Memory B cell (primary cell): Measurements from ENCODE around the gene ELF4.
A peak's percentile ranks its signal among the peaks of the same experiment; 100 is the strongest.

Source experiments
- ATAC-seq: fragments of 150-1000 bp; cut with Tn5 transposase; 2 replicates; pipeline ENCODE4 v1.10.0; 2021; ENCODE audit warnings: low read depth, mild to moderate bottlenecking, moderate library complexity
- DNase-seq, 2 donors: peaks; one replicate each; pipeline ENCODE4 v3.0.0; 2022; ENCODE audit warnings: low spot score in 2 of 2
- H3K27ac Mint-ChIP-seq: one replicate; pipeline ENCODE4 v1.8.0; 2022; ENCODE audit warnings: mild to moderate bottlenecking, moderate library complexity, mixed read lengths
- H3K27me3 Mint-ChIP-seq: one replicate; pipeline ENCODE4 v1.8.0; 2022; ENCODE audit warnings: mixed read lengths
- H3K36me3 Mint-ChIP-seq: one replicate; pipeline ENCODE4 v1.8.0; 2022; ENCODE audit warnings: mild to moderate bottlenecking, mixed read lengths
- H3K4me1 Mint-ChIP-seq: one replicate; pipeline ENCODE4 v1.8.0; 2022; ENCODE audit warnings: mixed read lengths
- H3K4me3 Mint-ChIP-seq: one replicate; pipeline ENCODE4 v1.8.0; 2022; ENCODE audit warnings: mild to moderate bottlenecking, moderate library complexity, mixed read lengths
- H3K9me3 Mint-ChIP-seq: one replicate; pipeline ENCODE4 v1.8.0; 2022; ENCODE audit warnings: mixed read lengths

The ELF4 gene

DNA sequence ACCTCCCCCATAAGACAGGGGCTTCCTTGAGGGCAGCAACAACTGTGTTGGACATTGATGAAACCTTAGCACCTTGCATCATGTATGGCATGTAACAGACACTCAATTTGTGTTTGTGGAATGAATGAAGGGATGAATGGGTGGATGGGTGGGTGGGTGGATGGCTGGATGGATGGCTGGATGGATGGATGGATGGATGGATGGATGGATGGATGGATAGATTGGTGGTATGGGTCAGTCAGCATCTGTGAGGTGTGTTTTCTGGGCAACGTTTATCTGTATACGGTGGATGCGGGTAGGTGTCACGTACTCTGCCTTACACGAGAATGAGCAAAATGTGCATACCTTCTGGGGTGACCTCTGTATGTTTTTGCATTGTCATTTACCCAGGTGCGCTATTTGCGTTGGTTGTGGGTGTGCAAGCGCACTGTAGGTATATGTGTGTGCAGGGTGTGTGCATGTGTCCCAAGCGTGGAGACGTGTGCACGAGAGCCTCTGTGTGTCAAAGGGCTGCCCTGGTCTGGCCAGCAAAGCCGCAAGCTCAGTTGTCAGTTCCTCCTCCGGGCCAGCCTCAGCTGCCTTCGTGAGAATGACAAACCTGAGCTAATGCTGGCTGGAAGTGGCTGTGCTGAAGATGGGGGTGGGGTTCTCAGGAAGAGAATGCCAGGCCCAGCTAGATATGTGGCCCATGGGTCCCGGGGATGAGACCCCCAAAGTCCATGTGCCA, 26.5 kb downstream of the ELF4 start:
- DNase-seq (no peak), ATAC-seq (peak; percentile 28)

DNA sequence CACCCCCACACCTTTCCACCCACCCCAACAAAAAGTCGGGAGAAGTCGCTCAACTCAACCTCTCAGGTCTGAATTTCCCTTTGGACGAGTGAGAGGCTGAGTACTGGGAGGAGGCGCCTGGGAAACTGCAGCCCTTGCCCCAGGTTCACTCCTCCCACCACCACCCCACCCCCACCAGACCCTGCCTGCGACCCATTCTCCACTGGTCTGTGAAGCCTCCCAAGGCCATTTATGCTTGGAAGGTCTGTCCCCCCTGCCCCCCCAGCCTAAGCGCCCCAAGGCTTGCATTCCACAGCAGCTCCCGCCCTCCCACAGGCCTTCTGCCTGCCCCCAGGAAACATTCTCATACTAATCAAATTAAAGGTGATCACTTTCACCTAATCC, 27.2 kb downstream of the ELF4 start:
- Mint-ChIP-seq H3K27ac (peak overlapping the region; percentile 89), H3K27me3 (no peaks in the 10 kb centered on the region), H3K4me1 (peaks cover 39% of the 10 kb centered on the region), H3K9me3 (no peaks in the 10 kb centered on the region), H3K36me3 (peaks cover 3% of the 10 kb centered on the region), H3K4me3 (peak overlapping the region; percentile 85)
- ATAC-seq (no peak), DNase-seq (no peak)

More for the DNA sequence above, 26.5 kb downstream of the ELF4 start:
- H3K4me3 Mint-ChIP-seq = peak overlapping the region; percentile 85
- no peaks in the 10 kb centered on the region for H3K27me3 Mint-ChIP-seq
- H3K27ac Mint-ChIP-seq = peak overlapping the region; percentile 89
- H3K4me1 Mint-ChIP-seq = peaks cover 39% of the 10 kb centered on the region
- H3K36me3 Mint-ChIP-seq = peaks cover 3% of the 10 kb centered on the region
- no peaks in the 10 kb centered on the region for H3K9me3 Mint-ChIP-seq

GRCh38 chrX:130082244-130083106, 27.8 kb downstream of the ELF4 start:
- no peaks in the 10 kb centered on the region for H3K36me3 Mint-ChIP-seq
- peak overlapping the region; percentile 82 for H3K4me3 Mint-ChIP-seq
- DNase-seq (peak; percentile 42 to 43), ATAC-seq (peak; percentile 78)
- no peaks in the 10 kb centered on the region for H3K9me3 Mint-ChIP-seq
- H3K4me1 Mint-ChIP-seq = peaks cover 34% of the 10 kb centered on the region
- peak overlapping the region; percentile 86 for H3K27ac Mint-ChIP-seq
- no peaks in the 10 kb centered on the region for H3K27me3 Mint-ChIP-seq

DNA sequence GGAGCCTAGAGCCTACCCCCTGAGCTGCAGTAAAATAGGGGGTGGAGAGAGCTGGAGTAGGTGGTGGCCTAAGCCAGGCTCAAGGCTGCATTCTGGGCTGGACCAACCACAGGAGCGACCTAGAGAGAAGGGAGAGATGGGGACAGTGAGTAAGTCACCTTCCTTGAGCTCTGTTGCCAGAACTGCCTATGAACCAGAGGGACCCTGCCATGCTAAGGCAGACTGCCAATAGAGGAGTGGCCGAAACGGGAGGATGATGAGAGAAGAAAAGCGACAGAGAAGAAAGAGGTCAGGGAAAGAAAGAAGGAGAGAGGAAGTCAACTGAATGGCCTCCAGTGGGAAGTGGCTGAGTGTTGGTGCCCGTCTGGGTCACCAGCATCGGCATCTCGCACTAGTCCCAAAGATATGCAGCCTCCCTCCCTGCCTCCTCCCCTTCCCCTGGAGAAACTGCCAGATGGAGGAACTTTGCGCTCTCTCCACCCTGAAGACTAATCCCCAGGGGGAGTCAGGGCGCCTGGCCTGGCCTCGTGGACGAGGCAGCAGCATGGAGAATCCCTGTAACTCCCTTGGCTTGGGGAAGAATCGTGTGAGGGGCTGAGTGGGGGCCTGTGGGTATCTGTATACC, 28.8 kb downstream of the ELF4 start:
- ATAC-seq (no peak), DNase-seq (no peak)
- H3K27ac Mint-ChIP-seq = peak overlapping the region; percentile 86
- H3K4me1 Mint-ChIP-seq = peaks cover 34% of the 10 kb centered on the region
- H3K27me3 Mint-ChIP-seq = no peaks in the 10 kb centered on the region
- no peaks in the 10 kb centered on the region for H3K36me3 Mint-ChIP-seq
- H3K9me3 Mint-ChIP-seq = no peaks in the 10 kb centered on the region
- peak overlapping the region; percentile 82 for H3K4me3 Mint-ChIP-seq

- ATAC-seq (no peak), DNase-seq (no peak)
- no peak overlapping the region for H3K4me3 Mint-ChIP-seq
- no peaks in the 10 kb centered on the region for H3K36me3 Mint-ChIP-seq
- H3K27ac Mint-ChIP-seq = peak overlapping the region; percentile 86
- no peaks in the 10 kb centered on the region for H3K9me3 Mint-ChIP-seq
- no peaks in the 10 kb centered on the region for H3K27me3 Mint-ChIP-seq
- peaks cover 30% of the 10 kb centered on the region for H3K4me1 Mint-ChIP-seq
Measured at GRCh38 chrX:130080791-130081367, 29.4 kb downstream of the ELF4 start.

- Mint-ChIP-seq H3K4me1 (peaks cover 27% of the 10 kb centered on the region), H3K27ac (peak overlapping the region; percentile 55), H3K4me3 (no peak overlapping the region), H3K27me3 (no peaks in the 10 kb centered on the region), H3K9me3 (no peaks in the 10 kb centered on the region), H3K36me3 (no peaks in the 10 kb centered on the region)
- peak; percentile 42 to 43 for DNase-seq
- ATAC-seq = no peak
Measured at GRCh38 chrX:130079824-130080406, 30.4 kb downstream of the ELF4 start.

DNA sequence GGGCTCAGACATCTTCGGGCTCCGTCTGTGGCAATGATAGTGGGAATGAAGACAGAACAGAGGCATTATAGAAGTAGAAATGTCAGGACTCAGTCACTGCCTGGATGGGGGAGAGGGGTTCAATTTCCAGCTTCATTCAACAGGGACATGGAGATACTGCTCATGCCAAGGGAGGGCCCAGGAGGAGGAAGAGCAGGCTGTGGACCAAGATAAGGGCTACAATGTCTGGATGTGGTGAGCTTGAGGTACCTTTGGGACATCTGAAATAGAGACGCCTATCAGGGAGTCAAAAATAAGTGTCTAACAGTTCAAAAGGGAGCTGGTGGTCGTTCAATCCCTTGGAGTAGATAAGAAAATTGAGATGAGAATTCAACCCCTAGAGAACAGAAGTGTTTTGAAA, 34.5 kb downstream of the ELF4 start:
- ATAC-seq = no peak
- Mint-ChIP-seq H3K27ac (no peak overlapping the region), H3K36me3 (peaks cover 2% of the 10 kb centered on the region), H3K4me3 (no peak overlapping the region), H3K4me1 (peaks cover 6% of the 10 kb centered on the region), H3K9me3 (no peaks in the 10 kb centered on the region), H3K27me3 (no peaks in the 10 kb centered on the region)
- DNase-seq = no peak

DNA sequence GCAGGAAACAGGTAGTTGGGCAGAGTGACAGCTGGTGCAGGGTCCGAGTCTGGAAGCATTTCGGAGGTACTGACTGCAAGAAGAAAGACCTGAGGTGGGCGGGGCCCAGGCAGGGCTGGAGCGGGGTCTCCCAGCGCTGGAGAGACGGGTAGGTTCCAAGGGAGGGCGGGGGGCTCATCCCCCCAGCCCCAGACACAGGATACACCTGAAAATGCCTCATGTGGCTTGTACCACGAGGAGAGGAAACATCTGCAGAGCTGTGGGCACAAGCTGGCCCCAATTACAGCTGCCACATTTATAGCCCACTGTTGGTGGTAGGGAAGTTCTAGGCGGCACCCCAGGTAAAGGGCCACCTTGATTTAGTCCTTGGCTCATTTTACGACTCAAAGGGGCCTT, 38.0 kb downstream of the ELF4 start:
- H3K27me3 Mint-ChIP-seq = no peaks in the 10 kb centered on the region
- H3K27ac Mint-ChIP-seq = no peak overlapping the region
- ATAC-seq (no peak), DNase-seq (no peak)
- no peaks in the 10 kb centered on the region for H3K4me1 Mint-ChIP-seq
- H3K36me3 Mint-ChIP-seq = peaks cover 3% of the 10 kb centered on the region
- no peak overlapping the region for H3K4me3 Mint-ChIP-seq
- no peaks in the 10 kb centered on the region for H3K9me3 Mint-ChIP-seq

GRCh38 chrX:130071611-130072344, 38.5 kb downstream of the ELF4 start:
- DNase-seq (no peak), ATAC-seq (no peak)
- no peaks in the 10 kb centered on the region for H3K9me3 Mint-ChIP-seq
- H3K4me3 Mint-ChIP-seq = no peak overlapping the region
- H3K4me1 Mint-ChIP-seq = no peaks in the 10 kb centered on the region
- H3K27me3 Mint-ChIP-seq = no peaks in the 10 kb centered on the region
- H3K36me3 Mint-ChIP-seq = peaks cover 4% of the 10 kb centered on the region
- no peak overlapping the region for H3K27ac Mint-ChIP-seq

GRCh38 chrX:130066975-130067615, 43.2 kb downstream of the ELF4 start:
- no peak for ATAC-seq
- Mint-ChIP-seq H3K4me1 (no peaks in the 10 kb centered on the region), H3K27ac (no peak overlapping the region), H3K27me3 (no peaks in the 10 kb centered on the region), H3K9me3 (no peaks in the 10 kb centered on the region), H3K36me3 (peaks cover 12% of the 10 kb centered on the region), H3K4me3 (no peak overlapping the region)
- no peak for DNase-seq

DNA sequence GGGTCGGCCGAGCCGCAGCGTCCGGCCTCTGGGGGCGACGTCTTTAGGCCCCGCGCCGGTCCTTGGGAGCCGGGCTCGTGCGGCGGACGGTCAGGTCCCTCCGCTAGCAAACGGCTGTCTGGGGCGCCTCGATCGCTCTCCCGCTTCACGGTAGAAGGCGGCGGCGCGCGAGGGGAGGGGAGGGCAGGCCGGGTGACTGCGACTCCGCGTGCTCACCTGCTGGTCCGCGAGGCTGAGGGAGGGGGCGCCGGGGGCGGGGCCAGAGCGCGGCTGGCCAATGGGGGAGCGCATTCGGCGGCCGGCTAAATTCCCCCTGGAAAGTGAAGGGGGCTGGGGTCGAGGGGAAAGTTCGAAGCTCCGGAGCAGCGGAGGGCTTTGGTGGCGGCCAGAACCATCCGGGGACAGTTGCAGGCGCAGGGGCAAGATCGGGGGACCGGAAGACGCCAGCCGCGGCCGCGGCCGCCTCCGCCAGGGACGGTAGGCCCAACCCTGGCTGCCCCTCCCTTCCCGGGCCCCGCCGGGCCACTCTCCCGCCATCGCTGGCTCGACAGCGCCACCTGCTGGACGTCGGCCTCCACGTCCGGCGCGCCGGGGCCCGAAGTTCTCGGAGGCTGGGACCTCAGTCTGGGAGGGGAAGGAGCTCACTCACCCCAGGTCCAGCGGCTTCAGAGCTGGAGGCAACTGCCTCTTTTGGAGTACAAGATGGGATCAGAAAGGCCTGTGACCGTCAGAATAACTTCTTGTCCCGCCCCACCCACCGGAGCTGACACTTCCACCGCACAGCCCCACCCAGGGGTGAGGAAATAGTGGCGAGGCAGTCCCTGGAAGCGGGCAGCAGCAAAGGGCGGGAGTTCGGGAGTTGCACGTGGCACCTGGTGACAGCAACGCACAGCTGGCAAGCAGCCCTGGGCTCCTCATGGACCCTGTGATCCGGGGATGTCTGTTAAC, 49.9 kb downstream of the ELF4 start:
- Mint-ChIP-seq H3K27me3 (no peaks in the 10 kb centered on the region), H3K36me3 (peaks cover 7% of the 10 kb centered on the region), H3K27ac (peak overlapping the region; percentile 24), H3K4me3 (peak overlapping the region; percentile 84), H3K4me1 (no peaks in the 10 kb centered on the region), H3K9me3 (no peaks in the 10 kb centered on the region)
- DNase-seq = peak; percentile 81 to 94
- peak; percentile 89 for ATAC-seq

DNA sequence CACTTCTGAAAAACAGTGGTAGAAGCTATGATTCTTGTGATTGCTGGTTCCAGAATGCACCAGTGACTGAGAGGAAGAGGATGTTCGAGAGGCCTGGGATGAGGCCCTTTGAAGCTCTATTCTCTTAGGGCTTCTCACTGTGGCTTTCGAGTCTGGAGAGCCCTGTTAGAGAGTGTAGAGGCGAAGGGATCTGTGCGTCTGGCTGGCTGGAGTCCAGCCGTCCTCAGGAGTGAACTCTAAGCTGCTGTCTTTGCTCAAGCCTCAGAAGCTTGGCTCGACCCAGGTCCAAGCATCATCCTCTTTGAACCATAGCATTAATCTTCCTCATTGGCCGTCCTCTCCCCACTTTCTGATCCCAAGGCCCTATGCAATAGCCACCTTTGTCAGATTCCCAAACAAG, 51.6 kb downstream of the ELF4 start:
- no peak overlapping the region for H3K4me3 Mint-ChIP-seq
- H3K27me3 Mint-ChIP-seq = no peaks in the 10 kb centered on the region
- peaks cover 5% of the 10 kb centered on the region for H3K36me3 Mint-ChIP-seq
- H3K27ac Mint-ChIP-seq = no peak overlapping the region
- H3K9me3 Mint-ChIP-seq = no peaks in the 10 kb centered on the region
- DNase-seq (no peak), ATAC-seq (no peak)
- H3K4me1 Mint-ChIP-seq = no peaks in the 10 kb centered on the region
